HCT116 (cell line): ENCODE data around the gene KIFC1. TPM values are rescaled to one million over a fixed set of nuclear protein-coding genes. Genes with fewer than 3 reads are reported as not detected.

Experiments used
- ATAC-seq: fragments of 200-7000 bp; cut with Tn5 transposase; 2 replicates; pipeline ENCODE4 v1.9.1; 2020; ENCODE audit warnings: mild to moderate bottlenecking, moderate library complexity
- BruUV-seq: library from RNA; stranded (reverse); fragments of 400-500 nt; replicated peaks from 2 replicates; lab custom pipeline; 2021; lab: Mats Ljungman, UMichigan
- CTCF ChIA-PET: fragments of 300-600 bp; sonication (Branson Sonifier 250); formaldehyde crosslinking; loops from one replicate; lab custom pipeline; 2021; ENCODE audit warnings: antibody characterized with exemption; lab: Charles Lee
- POLR2A ChIA-PET: fragments of 300-600, 350-600 bp; sonication (Branson Sonifier 250); formaldehyde crosslinking; loops from one replicate; lab custom pipeline; 2021; ENCODE audit warnings: antibody characterized with exemption; lab: Charles Lee
- RAD21 ChIA-PET, 2 experiments: fragments of 300-600 bp; sonication (Branson Sonifier 250); formaldehyde crosslinking; loops; one replicate each; lab custom pipeline; 2023; ENCODE audit warnings: low total read pairs in 2 of 2; ENCODE audit not compliant: uncharacterized antibody in 2 of 2, unreplicated experiment in 2 of 2, low non-redundant PET in 1 of 2; lab: Charles Lee
- DNase-seq: peaks from one replicate; pipeline ENCODE4 v3.0.0-alpha.2; 2010; ENCODE audit warnings: low read depth, low spot score
- H2AFZ ChIP-seq: fragments of 200-600 bp; shearing (Covaris generic), sonication (generic); 2 replicates; pipeline ENCODE4 v1.6.1; 2017; ENCODE audit warnings: low read depth, mixed run types, mixed read lengths, antibody characterized with exemption, low read length; ENCODE audit not compliant: poor library complexity, severe bottlenecking
- H3K27ac ChIP-seq: 2 replicates; pipeline ENCODE4 v1.5.1; 2012; ENCODE audit warnings: low read depth, low read length
- H3K27me3 ChIP-seq: fragments of 200-600 bp; sonication (generic); 2 replicates; pipeline ENCODE4 v1.6.1; 2016; ENCODE audit warnings: mixed run types, low read length, mixed read lengths; ENCODE audit not compliant: insufficient read depth
- H3K36me3 ChIP-seq, 2 experiments: fragments of 200-500 bp in 1 of 2; fragments of 200-600 bp in 1 of 2; sonication (Bioruptor generic) in 1 of 2; sonication (generic) in 1 of 2; 2 replicates each; pipeline versions ENCODE4 v1.5.1 to v1.6.1; 2014 to 2016; ENCODE audit warnings: low read length in 2 of 2, inconsistent platforms in 1 of 2, mixed read lengths in 1 of 2, mixed run types in 1 of 2; ENCODE audit not compliant: insufficient read depth in 2 of 2, control insufficient read depth in 1 of 2
- H3K4me1 ChIP-seq, 2 experiments: fragments of 200-600 bp in 1 of 2; sonication (generic) in 1 of 2; 2 replicates each; pipeline versions ENCODE4 v1.5.1 to v1.6.1; 2012 to 2017; ENCODE audit warnings: low read length in 2 of 2, inconsistent platforms in 1 of 2, mild to moderate bottlenecking in 1 of 2, mixed read lengths in 1 of 2, mixed run types in 1 of 2, moderate library complexity in 1 of 2; ENCODE audit not compliant: insufficient read depth in 2 of 2, control insufficient read depth in 1 of 2
- H3K4me2 ChIP-seq: fragments of 200-600 bp; sonication (generic); 2 replicates; pipeline ENCODE4 v1.6.1; 2017; ENCODE audit warnings: mixed run types, low read length, mixed read lengths
- H3K4me3 ChIP-seq, 2 experiments: fragments of 200-600 bp in 1 of 2; sonication (generic) in 1 of 2; replicated peaks in 1 of 2; 2 replicates each; pipeline ENCODE4 v1.5.1; 2011 to 2016; ENCODE audit warnings: low read length in 2 of 2, control low read depth in 1 of 2, low read depth in 1 of 2, mild to moderate bottlenecking in 1 of 2, mixed read lengths in 1 of 2, mixed run types in 1 of 2
- H3K79me2 ChIP-seq: fragments of 200-600 bp; sonication (generic); 2 replicates; pipeline ENCODE4 v1.6.1; 2017; ENCODE audit warnings: mild to moderate bottlenecking, mixed run types, low read length, moderate library complexity, mixed read lengths; ENCODE audit not compliant: insufficient read depth
- H3K9ac ChIP-seq: fragments of 200-600 bp; sonication (generic); 2 replicates; pipeline ENCODE4 v1.6.1; 2016; ENCODE audit warnings: low read length, mixed read lengths
- H3K9me2 ChIP-seq: fragments of 200-600 bp; sonication (generic), shearing (Covaris generic); 2 replicates; pipeline ENCODE4 v1.6.1; 2017; ENCODE audit warnings: mixed run types, mild to moderate bottlenecking, moderate library complexity; ENCODE audit not compliant: insufficient read depth
- H3K9me3 ChIP-seq, 2 experiments: fragments of 200-500 bp in 1 of 2; fragments of 200-600 bp in 1 of 2; sonication (Bioruptor generic) in 1 of 2; sonication (generic) in 1 of 2; 2 replicates each; pipeline ENCODE4 v1.6.1; 2014 to 2017; ENCODE audit warnings: low read length in 2 of 2, mixed read lengths in 2 of 2, inconsistent platforms in 1 of 2, low read depth in 1 of 2, mild to moderate bottlenecking in 1 of 2, mixed run types in 1 of 2, moderate library complexity in 1 of 2; ENCODE audit not compliant: control insufficient read depth in 1 of 2, insufficient read depth in 1 of 2
- H4K20me1 ChIP-seq: fragments of 200-600 bp; sonication (generic), shearing (Covaris generic); 2 replicates; pipeline ENCODE4 v1.6.1; 2017; ENCODE audit warnings: mixed run types, mild to moderate bottlenecking, moderate library complexity; ENCODE audit not compliant: insufficient read depth
- CEBPB ChIP-seq: IDR thresholded peaks from 2 replicates; pipeline ENCODE4 v1.6.1; 2012; ENCODE audit warnings: low read depth
- POLR2A ChIP-seq: IDR thresholded peaks from 2 replicates; pipeline ENCODE4 v1.7.0; 2011; ENCODE audit warnings: borderline replicate concordance; ENCODE audit not compliant: insufficient read depth, insufficient read length; ENCODE audit errors: extremely low read depth
- POLR2AphosphoS5 ChIP-seq: IDR thresholded peaks from 2 replicates; pipeline ENCODE4 v1.6.1; 2011; ENCODE audit warnings: mild to moderate bottlenecking, low read depth, low read length, moderate library complexity
- RAD21 ChIP-seq: IDR thresholded peaks from 2 replicates; pipeline ENCODE4 v1.6.1; 2012; ENCODE audit warnings: low read depth, mild to moderate bottlenecking
- ZBTB33 ChIP-seq: IDR thresholded peaks from 2 replicates; pipeline ENCODE4 v1.6.1; 2011; ENCODE audit warnings: mild to moderate bottlenecking, low read length, moderate library complexity; ENCODE audit not compliant: insufficient replicate concordance; ENCODE audit errors: extremely low read depth
- ZFX ChIP-seq: fragments of 450-650 bp; IDR thresholded peaks from 2 replicates; pipeline ENCODE4 v1.6.1; 2017
- ZNF274 ChIP-seq: fragments of 200-500 bp; sonication (Bioruptor generic); IDR thresholded peaks from 2 replicates; pipeline ENCODE4 v1.6.1; 2014; ENCODE audit warnings: mild to moderate bottlenecking, low read depth, low read length, inconsistent platforms
- intact Hi-C: fragments of 100-400 bp; cut with micrococcal nuclease; formaldehyde crosslinking; loops from 2 replicates; pipeline ENCODE4 v1.10.0; 2022
- total RNA-seq: library from RNA; stranded (reverse); gene quantifications from one replicate; pipeline ENCODE4 v1.2.1, GENCODE V29; 2021; ENCODE audit not compliant: unreplicated experiment
- TF ChIP-seq, protein P1 (sequence below): IDR thresholded peaks from 2 replicates; pipeline ENCODE4 v1.6.1; 2012
- TF ChIP-seq, protein P2 (sequence below): IDR thresholded peaks from 2 replicates; pipeline ENCODE4 v1.6.1; 2012; ENCODE audit warnings: low read depth

Gene KIFC1
- total RNA-seq, 1 experiment from 2014 or later: 84.7 TPM

GRCh38 chr6:33443025-33443424 is 51.4 kb downstream of the KIFC1 start (continued):
- TF ChIP-seq, protein P1, sequence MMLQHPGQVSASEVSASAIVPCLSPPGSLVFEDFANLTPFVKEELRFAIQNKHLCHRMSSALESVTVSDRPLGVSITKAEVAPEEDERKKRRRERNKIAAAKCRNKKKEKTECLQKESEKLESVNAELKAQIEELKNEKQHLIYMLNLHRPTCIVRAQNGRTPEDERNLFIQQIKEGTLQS: no peak
- TF ChIP-seq, protein P2, sequence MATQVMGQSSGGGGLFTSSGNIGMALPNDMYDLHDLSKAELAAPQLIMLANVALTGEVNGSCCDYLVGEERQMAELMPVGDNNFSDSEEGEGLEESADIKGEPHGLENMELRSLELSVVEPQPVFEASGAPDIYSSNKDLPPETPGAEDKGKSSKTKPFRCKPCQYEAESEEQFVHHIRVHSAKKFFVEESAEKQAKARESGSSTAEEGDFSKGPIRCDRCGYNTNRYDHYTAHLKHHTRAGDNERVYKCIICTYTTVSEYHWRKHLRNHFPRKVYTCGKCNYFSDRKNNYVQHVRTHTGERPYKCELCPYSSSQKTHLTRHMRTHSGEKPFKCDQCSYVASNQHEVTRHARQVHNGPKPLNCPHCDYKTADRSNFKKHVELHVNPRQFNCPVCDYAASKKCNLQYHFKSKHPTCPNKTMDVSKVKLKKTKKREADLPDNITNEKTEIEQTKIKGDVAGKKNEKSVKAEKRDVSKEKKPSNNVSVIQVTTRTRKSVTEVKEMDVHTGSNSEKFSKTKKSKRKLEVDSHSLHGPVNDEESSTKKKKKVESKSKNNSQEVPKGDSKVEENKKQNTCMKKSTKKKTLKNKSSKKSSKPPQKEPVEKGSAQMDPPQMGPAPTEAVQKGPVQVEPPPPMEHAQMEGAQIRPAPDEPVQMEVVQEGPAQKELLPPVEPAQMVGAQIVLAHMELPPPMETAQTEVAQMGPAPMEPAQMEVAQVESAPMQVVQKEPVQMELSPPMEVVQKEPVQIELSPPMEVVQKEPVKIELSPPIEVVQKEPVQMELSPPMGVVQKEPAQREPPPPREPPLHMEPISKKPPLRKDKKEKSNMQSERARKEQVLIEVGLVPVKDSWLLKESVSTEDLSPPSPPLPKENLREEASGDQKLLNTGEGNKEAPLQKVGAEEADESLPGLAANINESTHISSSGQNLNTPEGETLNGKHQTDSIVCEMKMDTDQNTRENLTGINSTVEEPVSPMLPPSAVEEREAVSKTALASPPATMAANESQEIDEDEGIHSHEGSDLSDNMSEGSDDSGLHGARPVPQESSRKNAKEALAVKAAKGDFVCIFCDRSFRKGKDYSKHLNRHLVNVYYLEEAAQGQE: no peak

DNA sequence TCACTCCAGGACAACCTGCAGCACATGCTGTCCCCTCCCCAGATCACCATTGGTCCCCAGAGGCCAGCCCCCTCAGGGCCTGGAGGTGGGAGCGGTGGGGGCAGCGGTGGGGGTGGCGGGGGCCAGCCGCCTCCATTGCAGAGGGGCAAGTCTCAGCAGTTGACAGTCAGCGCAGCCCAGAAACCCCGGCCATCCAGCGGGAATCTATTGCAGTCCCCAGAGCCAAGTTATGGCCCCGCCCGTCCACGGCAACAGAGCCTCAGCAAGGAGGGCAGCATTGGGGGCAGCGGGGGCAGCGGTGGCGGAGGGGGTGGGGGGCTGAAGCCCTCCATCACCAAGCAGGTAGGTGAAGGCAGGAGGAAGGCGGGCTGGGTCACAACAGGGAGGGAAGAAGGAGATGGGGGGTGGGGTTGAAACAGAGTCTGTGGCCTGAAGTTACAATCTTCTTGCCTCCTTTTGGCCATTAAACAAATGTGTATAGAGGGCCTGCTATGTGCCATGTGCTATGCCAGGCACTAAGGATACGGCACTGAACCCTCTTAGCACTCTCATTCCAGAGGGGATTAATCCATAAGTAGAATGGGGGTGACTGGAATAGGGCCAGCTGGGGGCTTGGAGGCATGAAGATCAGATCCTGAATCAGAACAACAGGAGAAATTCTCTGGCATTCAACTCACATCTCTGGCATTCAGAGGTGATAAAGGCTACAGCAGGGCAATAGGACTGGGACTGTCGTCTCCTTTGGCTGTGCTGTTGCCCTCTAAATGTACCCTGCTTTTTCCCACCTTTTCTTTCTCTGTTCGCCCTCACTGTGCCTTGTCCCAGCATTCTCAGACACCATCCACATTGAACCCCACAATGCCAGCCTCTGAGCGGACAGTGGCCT is 52.2 kb downstream of the KIFC1 start:
- H3K4me1 ChIP-seq: peaks cover 0 to 6% of the 10 kb centered on the region in 2 experiments; a peak in 2 of 4 replicates
- H4K20me1 ChIP-seq: no peaks in the 10 kb centered on the region
- H3K36me3 ChIP-seq: no peaks in the 10 kb centered on the region; a peak in 1 of 4 replicates
- no peaks in the 10 kb centered on the region for H3K9me2 ChIP-seq
- no peak overlapping the region for H3K4me2 ChIP-seq
- H3K27me3 ChIP-seq: no peaks in the 10 kb centered on the region
- no peak overlapping the region for H3K9ac ChIP-seq
- ATAC-seq (no peak), DNase-seq (no peak)
- ChIA-PET POLR2A (no interaction called here), RAD21 (no interaction called here), CTCF (no interaction called here)
- TF ChIP-seq POLR2A (no peak), ZBTB33 (no peak), ZFX (no peak), POLR2AphosphoS5 (no peak), CEBPB (no peak), ZNF274 (no peak), RAD21 (no peak)
- no peak overlapping the region for H2AFZ ChIP-seq
- intact Hi-C loops: no loop called here
- H3K27ac ChIP-seq: no peak overlapping the region
- no peak overlapping the region for H3K4me3 ChIP-seq
- no peaks in the 10 kb centered on the region for H3K79me2 ChIP-seq
- BruUV-seq: no TSS peak
- no peaks in the 10 kb centered on the region for H3K9me3 ChIP-seq
